Right renal cortex interstitium (tissue), 3 donors: Measurements from ENCODE around the gene MYCBP2. TPM values are rescaled to one million over a fixed set of nuclear protein-coding genes. Genes with fewer than 3 reads are reported as not detected.
"Not testable (repeated sequence)": the region's sequence is repeated elsewhere in the genome, so short reads cannot be mapped to it uniquely, and the experiment has no call there.

ENCODE experiments used
- DNase-seq, 3 donors: peaks; one replicate each; pipeline ENCODE4 v3.0.0-alpha.2; 2013; ENCODE audit warnings: low read depth in 3 of 3, low spot score in 2 of 3
- polyA plus RNA-seq, 3 donors: library from polyadenylated mRNA; unstranded; fragments of 120-200 nt; gene quantifications; one replicate each; pipeline ENCODE4 v1.2.1, GENCODE V29; 2013; ENCODE audit not compliant: insufficient read length in 3 of 3

The MYCBP2 gene
- polyA plus RNA-seq, 3 donors, result 64.0 to 69.3 (median 65.9) TPM

- DNase-seq, result no peak
Measured at GRCh38 chr13:77219401-77219800, 107.5 kb downstream of the MYCBP2 start.

GRCh38 chr13:77218274-77218673, 108.6 kb downstream of the MYCBP2 start:
- no peak for DNase-seq

GRCh38 chr13:77215543-77215942, 111.4 kb downstream of the MYCBP2 start:
- no peak for DNase-seq

- no peak for DNase-seq
Measured at GRCh38 chr13:77213644-77214043, 113.2 kb downstream of the MYCBP2 start.

GRCh38 chr13:77207943-77208342, 119.0 kb downstream of the MYCBP2 start:
- no peak for DNase-seq

- not testable (repeated sequence) for DNase-seq
Measured at GRCh38 chr13:77198995-77199394, 127.9 kb downstream of the MYCBP2 start.

- DNase-seq, result no peak
Measured at GRCh38 chr13:77196052-77196618, 130.8 kb downstream of the MYCBP2 start.

- no peak for DNase-seq
Measured at GRCh38 chr13:77190349-77190958, 136.4 kb downstream of the MYCBP2 start.

- no peak for DNase-seq
Measured at GRCh38 chr13:77185721-77186120, 141.2 kb downstream of the MYCBP2 start.

GRCh38 chr13:77184455-77184854, 142.4 kb downstream of the MYCBP2 start:
- DNase-seq, result no peak

GRCh38 chr13:77180011-77180410, 146.9 kb downstream of the MYCBP2 start:
- no peak for DNase-seq

- no peak for DNase-seq
Measured at GRCh38 chr13:77177646-77178045, 149.2 kb downstream of the MYCBP2 start.

GRCh38 chr13:77176350-77176749, 150.5 kb downstream of the MYCBP2 start:
- no peak for DNase-seq

- DNase-seq, result no peak
Measured at GRCh38 chr13:77172650-77173049, 154.2 kb downstream of the MYCBP2 start.

GRCh38 chr13:77171451-77171850, 155.4 kb downstream of the MYCBP2 start:
- DNase-seq, result no peak

GRCh38 chr13:77168237-77168636, 158.7 kb downstream of the MYCBP2 start:
- DNase-seq, result no peak

- DNase-seq, result no peak
Measured at GRCh38 chr13:77150651-77151050, 176.2 kb downstream of the MYCBP2 start.

- DNase-seq, result no peak
Measured at GRCh38 chr13:77143431-77143830, 183.5 kb downstream of the MYCBP2 start.

- no peak for DNase-seq
Measured at GRCh38 chr13:77139306-77139705, 187.6 kb downstream of the MYCBP2 start.

GRCh38 chr13:77138813-77139212, 188.1 kb downstream of the MYCBP2 start:
- no peak for DNase-seq

- no peak for DNase-seq
Measured at GRCh38 chr13:77136902-77137420, 189.9 kb downstream of the MYCBP2 start.

- no peak for DNase-seq
Measured at GRCh38 chr13:77124423-77124822, 202.5 kb downstream of the MYCBP2 start.

GRCh38 chr13:77118134-77118533, 208.8 kb downstream of the MYCBP2 start:
- no peak for DNase-seq
